Measurements from ENCODE around the gene PGBD5.

The PGBD5 gene

GRCh38 chr1:230273141-230273710 lies 152.9 kb downstream of the PGBD5 start:
- H3K4me3 ChIP-seq (replicated peaks; ENCODE audit: low read depth, low read length), result no peak overlapping the region
- DNase-seq (ENCODE audit: low read depth), result no peak
- TF ChIP-seq CTCF (IDR thresholded peaks at IDR 0.05; ENCODE audit: low read length, missing control alignments), result no peak

- H3K4me3 ChIP-seq (replicated peaks; ENCODE audit: low read depth, low read length), result no peak overlapping the region
- no peak for TF ChIP-seq CTCF (IDR thresholded peaks at IDR 0.05; ENCODE audit: low read length, missing control alignments)
- no peak for DNase-seq (ENCODE audit: low read depth)
Observed at GRCh38 chr1:230272557-230272956, 153.6 kb downstream of the PGBD5 start.

GRCh38 chr1:230271300-230272035 lies 154.7 kb downstream of the PGBD5 start:
- H3K4me3 ChIP-seq (replicated peaks; ENCODE audit: low read depth, low read length), result no peak overlapping the region
- no peak for DNase-seq (ENCODE audit: low read depth)
- TF ChIP-seq CTCF (IDR thresholded peaks at IDR 0.05; ENCODE audit: low read length, missing control alignments), result no peak

GRCh38 chr1:230270559-230271281 lies 155.4 kb downstream of the PGBD5 start:
- TF ChIP-seq CTCF (IDR thresholded peaks at IDR 0.05; ENCODE audit: low read length, missing control alignments), result no peak
- peak; percentile 80 for DNase-seq (ENCODE audit: low read depth)
- H3K4me3 ChIP-seq (replicated peaks; ENCODE audit: low read depth, low read length), result no peak overlapping the region

GRCh38 chr1:230270185-230270558 lies 156.0 kb downstream of the PGBD5 start:
- no peak for TF ChIP-seq CTCF (IDR thresholded peaks at IDR 0.05; ENCODE audit: low read length, missing control alignments)
- DNase-seq (ENCODE audit: low read depth), result no peak
- no peak overlapping the region for H3K4me3 ChIP-seq (replicated peaks; ENCODE audit: low read depth, low read length)

GRCh38 chr1:230268371-230269170 lies 157.6 kb downstream of the PGBD5 start:
- H3K4me3 ChIP-seq (replicated peaks; ENCODE audit: low read depth, low read length), result no peak overlapping the region
- DNase-seq (ENCODE audit: low read depth), result peak; percentile 87
- TF ChIP-seq CTCF (IDR thresholded peaks at IDR 0.05; ENCODE audit: low read length, missing control alignments), result peak; percentile 84

Measured in fibroblast of pulmonary artery (primary cell).